ENCODE measurements around the gene RXRA. TPM values are rescaled to one million over a fixed set of nuclear protein-coding genes. Genes with fewer than 3 reads are reported as not detected.

The RXRA gene
- total RNA-seq, 4 donors from 2014 or later = 27.3 to 70.5 (median 58.6) TPM

DNA sequence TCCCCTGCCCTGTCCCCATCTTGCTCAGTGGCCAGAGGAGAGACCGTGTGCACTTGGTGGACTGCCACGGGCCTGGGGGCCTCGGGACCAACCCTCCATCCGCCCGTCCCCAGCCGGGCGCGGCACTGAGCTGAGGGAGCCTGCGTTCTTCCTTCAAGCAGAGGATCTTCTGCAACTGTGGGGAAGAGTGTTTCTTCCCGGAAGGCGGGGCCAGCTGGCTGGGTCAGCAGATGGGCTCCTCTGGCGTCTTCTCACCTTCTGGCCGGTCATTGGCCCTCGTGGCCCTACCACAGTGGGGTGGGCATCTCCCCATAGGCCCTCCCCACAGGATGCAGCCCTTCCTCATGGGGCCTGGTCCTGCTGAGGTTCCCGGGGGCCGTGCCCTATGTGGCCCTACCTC, 17.4 kb downstream of the RXRA start:
- H3K4me3 ChIP-seq = no peak overlapping the region
- in situ Hi-C loops (cut with MboI; ENCODE audit: low pct_ligation_motif_present in 1 of 4, low pct_unique_long_range_greater_than_20kb in 1 of 4, low sequenced_read_pairs in 3 of 4) (no loop called here), intact Hi-C loops (cut with DNase I; ENCODE audit: low total_unique reads) (no loop called here)

DNA sequence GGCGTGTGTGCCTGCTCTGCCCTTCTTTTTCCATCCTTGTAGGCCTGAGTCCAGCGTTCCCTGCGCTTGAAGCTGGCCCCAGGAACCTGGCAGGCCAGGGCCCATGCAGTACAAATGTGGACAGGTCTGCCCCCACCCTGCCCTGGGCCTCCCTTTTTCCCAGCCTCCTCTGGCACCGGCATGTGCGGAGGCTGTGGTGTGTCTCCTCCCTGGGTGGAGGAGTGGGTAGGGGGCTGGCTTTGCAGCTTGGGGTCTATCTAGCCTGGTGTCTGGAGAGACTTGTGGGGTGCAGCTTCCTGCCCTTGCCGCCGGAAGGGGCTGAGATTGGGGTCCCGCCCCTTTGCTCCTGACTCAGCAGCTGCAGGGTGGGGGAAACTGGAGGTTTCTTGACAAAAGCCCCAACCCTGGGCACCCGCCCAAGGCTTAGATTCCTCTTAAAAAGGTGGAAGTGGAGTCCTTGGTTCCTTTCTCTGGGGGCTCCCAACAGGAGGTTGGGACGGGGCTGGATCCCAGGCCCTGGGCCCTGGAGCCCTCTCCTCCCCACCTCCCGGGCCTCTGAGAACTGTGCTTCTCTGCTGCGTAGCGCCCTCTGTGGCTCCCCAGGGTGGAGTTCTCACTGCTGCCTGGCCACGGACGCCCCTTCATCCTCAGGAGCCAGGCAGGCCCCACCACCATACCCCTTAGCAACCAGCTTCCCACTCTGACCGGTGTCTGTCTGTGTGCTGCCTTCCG, 18.0 kb downstream of the RXRA start:
- Histone ChIP-seq H3K4me3 (no peak overlapping the region), H3K27me3 (no peaks in the 10 kb centered on the region), H3K4me1 (peaks cover 47 to 81% (median 72%) of the 10 kb centered on the region in 4 donors), H3K9me3 (no peaks in the 10 kb centered on the region), H3K27ac (peak overlapping the region; percentile 37 to 84 (median 40)), H3K36me3 (no peaks in the 10 kb centered on the region)
- intact Hi-C loops (cut with DNase I; ENCODE audit: low total_unique reads) = no loop called here
- TF ChIP-seq POLR2AphosphoS5 (IDR thresholded peaks at IDR 0.05) (no peak), EP300 (IDR thresholded peaks at IDR 0.05; ENCODE audit: low read depth) (no peak), POLR2A (IDR thresholded peaks at IDR 0.05) (no peak)
- TF ChIP-seq, protein P1, sequence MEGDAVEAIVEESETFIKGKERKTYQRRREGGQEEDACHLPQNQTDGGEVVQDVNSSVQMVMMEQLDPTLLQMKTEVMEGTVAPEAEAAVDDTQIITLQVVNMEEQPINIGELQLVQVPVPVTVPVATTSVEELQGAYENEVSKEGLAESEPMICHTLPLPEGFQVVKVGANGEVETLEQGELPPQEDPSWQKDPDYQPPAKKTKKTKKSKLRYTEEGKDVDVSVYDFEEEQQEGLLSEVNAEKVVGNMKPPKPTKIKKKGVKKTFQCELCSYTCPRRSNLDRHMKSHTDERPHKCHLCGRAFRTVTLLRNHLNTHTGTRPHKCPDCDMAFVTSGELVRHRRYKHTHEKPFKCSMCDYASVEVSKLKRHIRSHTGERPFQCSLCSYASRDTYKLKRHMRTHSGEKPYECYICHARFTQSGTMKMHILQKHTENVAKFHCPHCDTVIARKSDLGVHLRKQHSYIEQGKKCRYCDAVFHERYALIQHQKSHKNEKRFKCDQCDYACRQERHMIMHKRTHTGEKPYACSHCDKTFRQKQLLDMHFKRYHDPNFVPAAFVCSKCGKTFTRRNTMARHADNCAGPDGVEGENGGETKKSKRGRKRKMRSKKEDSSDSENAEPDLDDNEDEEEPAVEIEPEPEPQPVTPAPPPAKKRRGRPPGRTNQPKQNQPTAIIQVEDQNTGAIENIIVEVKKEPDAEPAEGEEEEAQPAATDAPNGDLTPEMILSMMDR (IDR thresholded peaks at IDR 0.05) = no peak
- WGBS, 2 donors (ENCODE audit: low coverage in 1 of 2) = 72% methylated on average over 16 of the region's 17 CpGs; no CpG with 5 or more reads in 1 of the 2 donors
- peak; percentile 50 for DNase-seq
- in situ Hi-C loops (cut with MboI; ENCODE audit: low pct_ligation_motif_present in 1 of 4, low pct_unique_long_range_greater_than_20kb in 1 of 4, low sequenced_read_pairs in 3 of 4) = no loop called here

More for the DNA sequence above, 17.4 kb downstream of the RXRA start:
- Histone ChIP-seq H3K9me3 (no peaks in the 10 kb centered on the region), H3K27me3 (no peaks in the 10 kb centered on the region), H3K27ac (peak overlapping the region; percentile 37 to 84 (median 40)), H3K4me1 (peaks cover 47 to 83% (median 75%) of the 10 kb centered on the region in 4 donors), H3K36me3 (no peaks in the 10 kb centered on the region)
- 65% methylated on average over 16 of the region's 16 CpGs; no CpG with 5 or more reads in 1 of the 2 donors for WGBS, 2 donors (ENCODE audit: low coverage in 1 of 2)
- no peak for TF ChIP-seq EP300 (IDR thresholded peaks at IDR 0.05; ENCODE audit: low read depth)
- no peak for TF ChIP-seq POLR2AphosphoS5 (IDR thresholded peaks at IDR 0.05)
- no peak for TF ChIP-seq POLR2A (IDR thresholded peaks at IDR 0.05)
- TF ChIP-seq, protein P1 (IDR thresholded peaks at IDR 0.05) = no peak
- DNase-seq = no peak

DNA sequence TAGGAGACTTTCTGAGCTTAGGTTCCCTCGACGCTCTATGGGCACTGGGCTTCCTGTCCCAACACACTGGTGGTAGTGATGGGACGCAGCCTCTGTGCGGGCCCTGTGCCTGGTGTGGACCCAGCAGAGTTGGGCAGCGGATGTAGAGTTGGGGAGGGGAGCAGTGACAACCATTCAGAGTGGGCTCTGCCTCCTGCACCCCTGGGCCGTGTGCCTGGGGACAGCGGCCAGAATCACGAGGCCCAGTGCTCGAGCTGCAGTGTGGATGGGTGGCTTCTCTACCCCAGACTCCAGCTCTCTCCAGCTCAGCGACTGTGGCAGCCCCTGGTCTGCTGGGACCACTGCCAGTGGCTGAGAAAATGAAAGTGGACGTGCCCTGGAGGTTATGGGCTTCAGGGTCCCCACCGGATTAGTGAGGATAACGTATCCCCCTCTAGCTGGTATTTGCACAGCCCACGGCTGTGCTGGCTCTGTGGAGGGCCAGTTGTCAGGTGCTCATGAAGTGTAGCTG, 18.6 kb downstream of the RXRA start:
- H3K4me1 ChIP-seq = peaks cover 42 to 81% (median 72%) of the 10 kb centered on the region in 4 donors
- no peaks in the 10 kb centered on the region for H3K9me3 ChIP-seq
- intact Hi-C loops (cut with DNase I; ENCODE audit: low total_unique reads) = no loop called here
- no peak for TF ChIP-seq POLR2AphosphoS5 (IDR thresholded peaks at IDR 0.05)
- no peak for TF ChIP-seq EP300 (IDR thresholded peaks at IDR 0.05; ENCODE audit: low read depth)
- TF ChIP-seq, protein P1 (IDR thresholded peaks at IDR 0.05) = no peak
- TF ChIP-seq POLR2A (IDR thresholded peaks at IDR 0.05) = no peak
- no peak overlapping the region for H3K4me3 ChIP-seq
- DNase-seq = no peak
- in situ Hi-C loops (cut with MboI; ENCODE audit: low pct_ligation_motif_present in 1 of 4, low pct_unique_long_range_greater_than_20kb in 1 of 4, low sequenced_read_pairs in 3 of 4) = no loop called here
- H3K27me3 ChIP-seq = no peaks in the 10 kb centered on the region
- WGBS, 2 donors (ENCODE audit: low coverage in 1 of 2) = 79% methylated on average over 10 of the region's 14 CpGs; no CpG with 5 or more reads in 1 of the 2 donors
- no peaks in the 10 kb centered on the region for H3K36me3 ChIP-seq
- peak overlapping the region; percentile 37 to 84 (median 40) for H3K27ac ChIP-seq

DNA sequence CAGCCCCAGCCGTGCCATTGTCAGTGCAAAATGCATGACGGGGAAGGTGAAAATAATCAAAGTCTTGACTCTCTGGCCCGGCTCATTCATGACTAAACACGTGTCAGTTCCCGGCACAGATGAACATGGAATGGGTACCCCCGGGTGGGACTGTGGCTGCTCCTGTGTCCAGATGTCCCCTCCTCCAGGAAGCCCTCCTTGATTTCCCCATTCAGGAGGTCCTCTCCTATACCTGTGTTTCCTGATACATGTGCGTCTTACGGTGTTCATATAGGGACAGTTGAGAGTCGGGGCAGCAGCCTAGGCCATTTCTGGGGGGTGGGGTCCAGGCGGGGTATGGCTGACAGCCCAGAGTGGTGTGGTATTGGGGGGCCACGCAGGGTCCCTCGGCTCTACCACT, 19.5 kb downstream of the RXRA start:
- intact Hi-C loops (cut with DNase I; ENCODE audit: low total_unique reads) (no loop called here), in situ Hi-C loops (cut with MboI; ENCODE audit: low pct_ligation_motif_present in 1 of 4, low pct_unique_long_range_greater_than_20kb in 1 of 4, low sequenced_read_pairs in 3 of 4) (no loop called here)
- Histone ChIP-seq H3K36me3 (no peaks in the 10 kb centered on the region), H3K4me1 (peaks cover 35 to 80% (median 69%) of the 10 kb centered on the region in 4 donors), H3K4me3 (no peak overlapping the region), H3K27ac (no peak overlapping the region), H3K9me3 (no peaks in the 10 kb centered on the region), H3K27me3 (no peaks in the 10 kb centered on the region)
- DNase-seq = no peak
- TF ChIP-seq, protein P1 (IDR thresholded peaks at IDR 0.05) = no peak
- TF ChIP-seq EP300 (IDR thresholded peaks at IDR 0.05; ENCODE audit: low read depth) (no peak), POLR2A (IDR thresholded peaks at IDR 0.05) (no peak), POLR2AphosphoS5 (IDR thresholded peaks at IDR 0.05) (no peak)
- WGBS, 2 donors (ENCODE audit: low coverage in 1 of 2) = 94% methylated on average over 12 of the region's 12 CpGs; no CpG with 5 or more reads in 1 of the 2 donors

All from transverse colon (tissue), 4 donors.